HG03342 (cell line): ENCODE measurements around the gene HIC2.
"Not testable (repeated sequence)": the region's sequence is repeated elsewhere in the genome, so short reads cannot be mapped to it uniquely, and the experiment has no call there.

Experiments used
- ATAC-seq: cut with Tn5 transposase; IDR thresholded peaks from one replicate; pipeline ENCODE4 v1.9.1; 2021; ENCODE audit warnings: mild to moderate bottlenecking, moderate library complexity; ENCODE audit not compliant: unreplicated experiment

The HIC2 gene, protein sequence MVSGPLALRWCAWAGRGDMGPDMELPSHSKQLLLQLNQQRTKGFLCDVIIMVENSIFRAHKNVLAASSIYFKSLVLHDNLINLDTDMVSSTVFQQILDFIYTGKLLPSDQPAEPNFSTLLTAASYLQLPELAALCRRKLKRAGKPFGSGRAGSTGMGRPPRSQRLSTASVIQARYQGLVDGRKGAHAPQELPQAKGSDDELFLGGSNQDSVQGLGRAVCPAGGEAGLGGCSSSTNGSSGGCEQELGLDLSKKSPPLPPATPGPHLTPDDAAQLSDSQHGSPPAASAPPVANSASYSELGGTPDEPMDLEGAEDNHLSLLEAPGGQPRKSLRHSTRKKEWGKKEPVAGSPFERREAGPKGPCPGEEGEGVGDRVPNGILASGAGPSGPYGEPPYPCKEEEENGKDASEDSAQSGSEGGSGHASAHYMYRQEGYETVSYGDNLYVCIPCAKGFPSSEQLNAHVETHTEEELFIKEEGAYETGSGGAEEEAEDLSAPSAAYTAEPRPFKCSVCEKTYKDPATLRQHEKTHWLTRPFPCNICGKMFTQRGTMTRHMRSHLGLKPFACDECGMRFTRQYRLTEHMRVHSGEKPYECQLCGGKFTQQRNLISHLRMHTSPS

DNA sequence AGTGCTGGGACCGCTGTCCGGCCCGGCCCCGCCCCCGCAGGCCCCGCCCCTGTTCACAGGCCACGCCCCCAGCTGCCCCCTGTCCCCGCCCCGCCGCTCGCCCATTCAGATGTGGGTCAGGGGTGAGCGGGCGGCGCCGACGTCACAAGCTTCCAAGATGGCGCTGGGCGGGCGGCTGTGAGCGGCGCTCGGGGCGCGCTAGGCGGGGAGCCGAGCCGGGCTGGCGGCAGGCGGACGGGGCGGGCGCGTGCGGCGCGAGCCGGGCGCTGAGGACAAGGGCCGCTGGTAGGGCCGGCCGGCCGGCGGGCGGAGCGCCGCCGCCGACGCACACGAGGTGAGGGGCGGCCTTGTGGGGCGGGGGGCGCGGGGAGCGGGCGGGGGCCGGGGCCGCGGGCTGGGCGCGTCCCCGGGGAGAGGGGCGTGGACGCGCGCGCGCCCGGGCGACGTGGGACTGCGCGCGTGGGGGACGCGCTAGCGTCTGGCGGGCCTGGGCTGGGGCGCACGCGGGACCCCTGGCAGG is at the start of gene HIC2:
TSS of gene HIC2 (plus strand) at position 145 of the 520 bp plus-strand sequence. CDS start 25,461 bp downstream, outside the sequence.
- ATAC-seq, result peak; percentile 71

GRCh38 chr22:21368603-21369310 is 48.4 kb upstream of the HIC2 start:
- not testable (repeated sequence) for ATAC-seq

DNA sequence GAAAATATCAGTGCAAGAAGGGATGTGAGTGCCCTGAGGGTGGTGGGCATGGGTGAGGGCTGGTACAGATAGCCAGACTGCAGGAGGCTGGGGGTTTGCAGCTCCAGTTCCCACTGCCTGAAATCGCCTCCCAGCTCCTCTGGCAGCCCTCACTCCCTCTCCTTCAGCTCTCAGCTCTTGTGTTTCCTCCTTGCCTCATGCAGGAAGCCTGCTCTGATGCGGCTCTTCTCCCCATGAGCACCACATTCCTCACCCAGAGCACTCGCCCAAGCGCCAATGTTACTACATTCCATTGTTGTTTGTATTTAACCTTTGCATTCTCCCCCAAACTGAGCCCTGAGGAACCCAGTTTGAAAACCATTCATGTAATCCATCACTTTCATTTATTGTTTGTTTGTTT is 41.3 kb upstream of the HIC2 start:
- ATAC-seq, result not testable (repeated sequence)

DNA sequence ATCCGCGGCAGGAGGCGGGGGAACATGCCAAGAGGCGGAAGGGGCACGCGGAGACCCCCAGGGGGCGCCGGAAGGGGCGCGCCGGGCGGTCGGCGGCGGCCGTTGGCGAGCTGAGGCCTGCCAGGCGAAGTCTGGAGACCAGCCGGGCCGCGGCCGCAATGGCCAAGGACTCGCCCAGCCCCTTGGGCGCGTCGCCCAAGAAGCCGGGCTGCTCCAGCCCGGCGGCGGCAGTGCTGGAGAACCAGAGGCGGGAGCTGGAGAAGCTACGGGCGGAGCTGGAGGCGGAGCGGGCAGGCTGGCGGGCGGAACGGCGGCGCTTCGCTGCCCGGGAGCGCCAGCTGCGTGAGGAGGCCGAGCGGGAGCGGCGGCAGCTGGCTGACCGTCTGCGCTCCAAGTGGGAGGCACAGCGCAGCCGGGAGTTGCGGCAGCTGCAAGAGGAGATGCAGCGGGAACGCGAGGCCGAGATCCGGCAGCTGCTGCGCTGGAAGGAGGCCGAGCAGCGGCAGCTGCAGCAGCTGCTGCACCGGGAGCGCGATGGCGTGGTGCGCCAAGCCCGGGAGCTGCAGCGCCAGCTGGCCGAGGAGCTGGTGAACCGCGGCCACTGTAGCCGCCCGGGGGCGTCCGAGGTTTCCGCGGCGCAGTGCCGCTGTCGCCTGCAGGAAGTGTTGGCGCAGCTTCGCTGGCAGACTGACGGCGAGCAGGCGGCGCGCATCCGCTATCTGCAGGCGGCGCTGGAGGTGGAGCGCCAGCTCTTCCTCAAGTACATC is 33.3 kb upstream of the HIC2 start, which contains the start of gene RIMBP3B:
TSS of gene RIMBP3B (plus strand) at position 51 of the 767 bp plus-strand sequence. CDS start at position 159, 108 bp downstream.
- not testable (repeated sequence) for ATAC-seq

GRCh38 chr22:21384468-21385357 is 32.5 kb upstream of the HIC2 start:
- not testable (repeated sequence) for ATAC-seq

GRCh38 chr22:21389480-21389879 is 27.7 kb upstream of the HIC2 start:
- not testable (repeated sequence) for ATAC-seq

GRCh38 chr22:21390013-21390412 is 27.2 kb upstream of the HIC2 start:
- ATAC-seq, result not testable (repeated sequence)

- not testable (repeated sequence) for ATAC-seq
These were observed 22.6 kb upstream of the HIC2 start for GRCh38 chr22:21394613-21395012.

GRCh38 chr22:21401197-21401969 is 15.8 kb upstream of the HIC2 start:
- ATAC-seq, result not testable (repeated sequence)

GRCh38 chr22:21402763-21403314 is 14.3 kb upstream of the HIC2 start:
- ATAC-seq, result not testable (repeated sequence)

DNA sequence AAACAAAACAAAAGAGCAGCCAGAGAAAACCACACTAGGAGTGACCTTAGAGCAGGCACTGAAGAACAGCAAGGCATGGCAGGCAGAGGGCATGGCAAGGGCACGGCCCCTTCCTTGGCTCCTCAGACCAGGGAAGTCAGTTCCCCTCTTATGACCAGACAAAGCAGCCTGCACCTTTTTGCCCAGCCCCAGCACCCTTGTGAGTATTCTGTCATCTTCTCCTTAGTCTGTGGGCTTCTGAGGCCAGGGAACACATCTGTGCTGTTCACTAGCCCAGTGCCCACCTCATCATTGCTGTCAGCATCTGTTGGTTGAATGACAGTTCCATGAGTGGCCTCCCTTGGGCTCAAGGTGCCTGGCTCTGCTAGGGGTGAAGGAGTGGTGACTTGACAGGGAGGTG is 10.0 kb upstream of the HIC2 start:
- not testable (repeated sequence) for ATAC-seq

GRCh38 chr22:21407792-21408191 is 9.4 kb upstream of the HIC2 start:
- ATAC-seq, result not testable (repeated sequence)

GRCh38 chr22:21416375-21416774 is 796 bp upstream of the HIC2 start:
- ATAC-seq, result not testable (repeated sequence)

DNA sequence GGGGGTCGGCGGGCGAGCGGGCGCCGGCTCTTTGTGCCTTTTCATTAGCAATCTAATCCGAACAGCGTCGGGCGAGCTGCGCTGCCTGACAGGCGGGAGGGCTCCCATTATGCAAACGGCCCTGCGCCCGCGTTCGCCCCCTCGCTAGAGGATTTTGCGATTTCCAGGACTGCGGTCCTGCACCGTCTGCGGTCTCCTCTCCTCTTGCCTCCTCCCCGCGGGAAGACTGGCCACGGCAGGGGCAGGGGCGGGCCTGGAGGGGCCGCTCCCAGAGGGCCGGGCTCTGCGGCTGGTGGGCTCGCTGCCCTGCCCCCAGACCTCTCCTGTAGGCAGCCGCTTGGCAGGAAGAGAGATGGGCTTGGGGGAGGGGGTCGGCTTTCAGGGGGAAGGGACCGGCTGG is 682 bp downstream of the HIC2 start:
- peak; percentile 26 for ATAC-seq

DNA sequence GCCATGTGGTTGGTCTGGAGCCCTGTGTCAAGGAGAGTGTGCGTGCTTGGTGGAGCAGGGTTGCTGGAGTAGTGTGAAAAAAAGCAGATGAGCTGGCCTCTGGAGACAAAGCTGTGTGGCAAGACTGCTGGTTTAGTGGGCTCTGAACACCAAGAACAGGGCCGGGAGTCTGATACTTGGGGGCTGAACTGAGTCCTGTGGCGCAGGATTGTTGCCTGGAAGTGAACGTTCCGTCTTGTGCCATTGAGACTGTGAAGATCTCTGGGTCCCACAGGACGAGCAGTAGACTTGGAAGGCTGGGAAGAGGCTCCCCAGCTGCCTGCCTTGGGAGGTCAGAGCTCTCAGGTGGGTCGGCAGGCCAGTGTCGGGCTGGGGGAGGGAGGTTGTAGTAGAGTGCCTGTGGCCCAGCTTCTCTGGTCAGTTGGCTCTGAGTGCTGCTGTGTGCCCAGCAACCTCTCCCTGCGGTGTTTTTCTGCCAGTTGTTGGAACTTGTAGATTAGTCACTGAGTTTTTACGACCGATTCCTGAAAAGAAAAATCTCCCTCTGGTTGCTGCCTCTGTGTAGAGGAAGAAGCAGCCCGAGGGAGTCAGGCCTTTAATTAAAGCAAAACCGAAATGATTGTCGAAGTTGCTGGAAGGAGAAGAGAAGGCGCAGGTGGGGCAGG is 1.9 kb downstream of the HIC2 start:
- not testable (repeated sequence) for ATAC-seq

GRCh38 chr22:21420180-21420763 is 3.1 kb downstream of the HIC2 start:
- not testable (repeated sequence) for ATAC-seq

GRCh38 chr22:21424084-21424709 is 7.0 kb downstream of the HIC2 start:
- ATAC-seq, result not testable (repeated sequence)
